Measurements from ENCODE around the gene LINC00632.

DNA sequence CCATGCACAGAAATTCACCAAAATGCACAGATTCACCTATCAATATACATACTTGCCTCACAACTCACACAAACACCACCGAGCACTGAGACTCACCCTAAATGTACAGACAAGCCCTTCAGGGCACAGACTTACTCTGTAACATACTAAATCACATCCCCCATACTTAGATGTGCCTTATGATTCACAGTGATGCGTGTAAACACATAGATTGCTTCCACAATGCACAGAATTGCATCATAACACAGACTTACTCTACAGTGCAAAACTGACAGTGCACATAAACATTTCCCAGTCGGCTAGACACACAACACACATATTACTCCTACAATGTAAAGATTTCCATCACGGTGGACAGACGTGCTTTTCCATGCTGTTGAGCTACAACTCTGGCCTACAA, 6.2 kb downstream of the LINC00632 start:
- TF ChIP-seq POLR2A (IDR thresholded peaks at IDR 0.05; ENCODE audit: low read depth, low read length) (no peak), POLR2AphosphoS5 (IDR thresholded peaks at IDR 0.05; ENCODE audit: low read depth, low read length) (no peak), TAF1 (IDR thresholded peaks at IDR 0.05; ENCODE audit: low read depth, low read length) (no peak), POU2F2 (IDR thresholded peaks at IDR 0.05; ENCODE audit: low read depth, low read length) (no peak)

Measured in GM12891 (cell line).